Osteocyte (in vitro differentiated cells): ENCODE measurements around the gene FLAD1. TPM values are rescaled to one million over a fixed set of nuclear protein-coding genes. Genes with fewer than 3 reads are reported as not detected.

ENCODE experiments used
- DNase-seq: peaks from one replicate; pipeline ENCODE4 v3.0.0; 2021; ENCODE audit warnings: mixed read lengths; ENCODE audit not compliant: unreplicated experiment; ENCODE audit errors: extremely low spot score
- H3K27ac Mint-ChIP-seq: one replicate; pipeline ENCODE4 v1.8.0; 2021; ENCODE audit warnings: mild to moderate bottlenecking, mixed read lengths; ENCODE audit not compliant: unreplicated experiment
- H3K27me3 Mint-ChIP-seq: one replicate; pipeline ENCODE4 v1.8.0; 2021; ENCODE audit warnings: mixed read lengths; ENCODE audit not compliant: unreplicated experiment
- H3K36me3 Mint-ChIP-seq: one replicate; pipeline ENCODE4 v1.8.0; 2021; ENCODE audit warnings: mixed read lengths; ENCODE audit not compliant: unreplicated experiment
- H3K4me1 Mint-ChIP-seq: one replicate; pipeline ENCODE4 v1.8.0; 2021; ENCODE audit warnings: mixed read lengths; ENCODE audit not compliant: unreplicated experiment
- H3K4me3 Mint-ChIP-seq: one replicate; pipeline ENCODE4 v1.8.0; 2021; ENCODE audit warnings: mild to moderate bottlenecking, moderate library complexity, mixed read lengths; ENCODE audit not compliant: unreplicated experiment
- H3K9me3 Mint-ChIP-seq: one replicate; pipeline ENCODE4 v1.8.0; 2021; ENCODE audit warnings: mixed read lengths; ENCODE audit not compliant: unreplicated experiment
- total RNA-seq: library from RNA; stranded (reverse); gene quantifications from 2 replicates; pipeline ENCODE4 v1.2.1, GENCODE V29; 2021
- TF ChIP-seq, protein P1 (sequence below): fragments of 200-600 bp; sonication (generic); IDR thresholded peaks from 2 replicates; pipeline ENCODE4 v1.5.0; 2021; ENCODE audit warnings: antibody characterized with exemption, mild to moderate bottlenecking, moderate library complexity

FLAD1 gene
- total RNA-seq, 1 donor from 2014 or later = 31.2 TPM

GRCh38 chr1:154992721-154993571 is 9.8 kb downstream of the FLAD1 start:
- Mint-ChIP-seq H3K36me3 (peaks cover 4% of the 10 kb centered on the region), H3K4me1 (peaks cover 8% of the 10 kb centered on the region), H3K27ac (peak overlapping the region; percentile 50), H3K4me3 (no peak overlapping the region), H3K9me3 (no peaks in the 10 kb centered on the region), H3K27me3 (no peaks in the 10 kb centered on the region)
- TF ChIP-seq, protein P1, sequence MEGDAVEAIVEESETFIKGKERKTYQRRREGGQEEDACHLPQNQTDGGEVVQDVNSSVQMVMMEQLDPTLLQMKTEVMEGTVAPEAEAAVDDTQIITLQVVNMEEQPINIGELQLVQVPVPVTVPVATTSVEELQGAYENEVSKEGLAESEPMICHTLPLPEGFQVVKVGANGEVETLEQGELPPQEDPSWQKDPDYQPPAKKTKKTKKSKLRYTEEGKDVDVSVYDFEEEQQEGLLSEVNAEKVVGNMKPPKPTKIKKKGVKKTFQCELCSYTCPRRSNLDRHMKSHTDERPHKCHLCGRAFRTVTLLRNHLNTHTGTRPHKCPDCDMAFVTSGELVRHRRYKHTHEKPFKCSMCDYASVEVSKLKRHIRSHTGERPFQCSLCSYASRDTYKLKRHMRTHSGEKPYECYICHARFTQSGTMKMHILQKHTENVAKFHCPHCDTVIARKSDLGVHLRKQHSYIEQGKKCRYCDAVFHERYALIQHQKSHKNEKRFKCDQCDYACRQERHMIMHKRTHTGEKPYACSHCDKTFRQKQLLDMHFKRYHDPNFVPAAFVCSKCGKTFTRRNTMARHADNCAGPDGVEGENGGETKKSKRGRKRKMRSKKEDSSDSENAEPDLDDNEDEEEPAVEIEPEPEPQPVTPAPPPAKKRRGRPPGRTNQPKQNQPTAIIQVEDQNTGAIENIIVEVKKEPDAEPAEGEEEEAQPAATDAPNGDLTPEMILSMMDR = peak; percentile 30
- no peak for DNase-seq

DNA sequence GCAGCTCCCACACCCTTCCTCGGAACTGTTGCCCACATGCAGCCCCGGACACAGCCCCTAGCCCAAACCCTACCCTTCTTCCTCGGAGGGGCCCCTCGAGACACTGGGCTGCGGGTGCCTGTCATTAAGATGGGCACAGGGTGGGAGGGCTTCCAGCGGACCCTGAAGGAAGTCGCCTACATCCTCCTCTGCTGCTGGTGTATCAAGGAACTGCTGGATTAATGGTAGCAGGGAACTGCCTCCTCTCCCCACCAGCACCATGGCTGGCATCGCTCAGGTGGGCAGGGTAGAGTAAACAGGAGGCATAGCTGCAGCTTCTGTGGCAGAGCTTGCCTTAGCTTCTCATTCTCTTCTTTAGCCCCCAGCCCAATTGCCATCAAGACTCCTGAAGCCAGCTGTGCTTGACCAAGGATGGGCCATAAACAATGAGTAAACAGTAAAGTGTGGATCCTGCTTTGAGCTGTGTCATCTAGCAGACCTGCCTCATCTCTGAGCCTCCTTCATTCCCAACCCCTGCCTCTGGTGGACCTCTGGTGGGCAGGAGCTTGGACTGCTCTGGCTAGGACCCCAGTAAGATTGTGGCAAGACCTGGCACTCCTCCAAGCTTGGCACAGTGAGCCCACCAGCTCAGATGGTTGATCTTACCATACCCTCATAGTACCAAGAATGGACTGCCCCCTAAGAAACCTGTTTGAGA is 10.6 kb downstream of the FLAD1 start, which contains the start of gene LENEP:
TSS of gene LENEP (plus strand) at position 15 of the 697 bp plus-strand sequence. CDS start at position 37, 22 bp downstream.
- H3K4me1 Mint-ChIP-seq = peaks cover 9% of the 10 kb centered on the region
- peak within 1 kb of the TSS; percentile 50 for H3K27ac Mint-ChIP-seq
- no peaks in the 10 kb centered on the region for H3K27me3 Mint-ChIP-seq
- no peaks in the 10 kb centered on the region for H3K9me3 Mint-ChIP-seq
- DNase-seq = no peak
- TF ChIP-seq, protein P1 = no peak
- no peak within 1 kb of the TSS for H3K4me3 Mint-ChIP-seq
- H3K36me3 Mint-ChIP-seq = peaks cover 2% of the 10 kb centered on the region

DNA sequence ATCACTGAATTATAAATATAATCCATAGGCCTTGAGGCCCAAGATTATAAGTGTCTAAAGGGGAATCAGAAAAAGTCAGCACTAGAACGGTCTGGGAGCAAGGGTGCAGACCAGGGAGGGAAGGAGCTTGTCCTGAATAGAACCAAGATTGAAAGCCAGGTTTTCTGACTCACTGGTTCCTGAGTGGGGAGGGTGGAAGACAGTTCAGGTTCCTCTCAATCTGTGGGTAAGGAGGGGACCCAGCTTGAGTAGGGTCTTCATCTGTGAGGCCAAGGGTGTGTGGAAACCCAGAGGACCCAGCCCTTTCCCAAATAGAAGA is 11.1 kb downstream of the FLAD1 start:
- no peaks in the 10 kb centered on the region for H3K9me3 Mint-ChIP-seq
- peaks cover 14% of the 10 kb centered on the region for H3K4me1 Mint-ChIP-seq
- H3K4me3 Mint-ChIP-seq = no peak overlapping the region
- no peaks in the 10 kb centered on the region for H3K27me3 Mint-ChIP-seq
- H3K27ac Mint-ChIP-seq = no peak overlapping the region
- DNase-seq = no peak
- TF ChIP-seq, protein P1 = no peak
- H3K36me3 Mint-ChIP-seq = peaks cover 2% of the 10 kb centered on the region

DNA sequence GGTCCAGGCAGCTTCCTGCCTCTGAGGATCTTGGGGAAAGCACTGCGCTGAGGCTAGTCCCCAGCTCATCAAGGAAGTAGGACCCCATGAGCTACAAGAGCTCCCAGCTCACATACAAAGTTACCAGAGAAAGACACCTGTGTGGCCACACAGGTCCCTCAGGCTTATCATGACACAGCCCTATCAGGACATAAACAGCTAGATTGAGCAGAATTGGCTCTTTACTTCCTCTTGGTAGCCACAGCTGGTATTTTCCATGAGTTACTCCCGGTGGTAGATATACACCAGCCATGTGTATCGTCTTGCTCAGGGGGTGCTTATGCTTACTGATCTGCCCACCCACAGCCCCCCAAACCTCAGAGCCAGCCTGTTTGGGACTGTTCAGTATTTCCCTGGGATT is 11.4 kb downstream of the FLAD1 start:
- no peak for DNase-seq
- TF ChIP-seq, protein P1 = no peak
- Mint-ChIP-seq H3K27ac (no peak overlapping the region), H3K27me3 (no peaks in the 10 kb centered on the region), H3K36me3 (no peaks in the 10 kb centered on the region), H3K9me3 (no peaks in the 10 kb centered on the region), H3K4me3 (no peak overlapping the region), H3K4me1 (peaks cover 15% of the 10 kb centered on the region)
